GM12891 (cell line): Measurements from ENCODE around the gene STAG3.
"Not testable (repeated sequence)": the region's sequence is repeated elsewhere in the genome, so short reads cannot be mapped to it uniquely, and the experiment has no call there.

Experiments used
- DNase-seq: peaks from one replicate; pipeline ENCODE4 v3.0.0; 2011; ENCODE audit warnings: low spot score; ENCODE audit not compliant: insufficient read length
- FAIRE-seq: peaks from 2 replicates; lab custom pipeline; 2011; peaks lifted over from hg19 to GRCh38; lab: Jason Lieb, UNC
- PAX5 ChIP-seq: IDR thresholded peaks from 2 replicates; pipeline ENCODE4 v1.6.1; 2011; ENCODE audit warnings: low read length, moderate library complexity, mild to moderate bottlenecking; ENCODE audit not compliant: insufficient read depth, severe bottlenecking
- POLR2A ChIP-seq: IDR thresholded peaks from 2 replicates; pipeline ENCODE4 v1.6.1; 2011; ENCODE audit warnings: low read depth, low read length, control low read depth
- POLR2AphosphoS5 ChIP-seq: IDR thresholded peaks from 2 replicates; pipeline ENCODE4 v1.6.1; 2011; ENCODE audit warnings: low read depth, low read length, control low read depth
- POU2F2 ChIP-seq: IDR thresholded peaks from 2 replicates; pipeline ENCODE4 v1.6.1; 2011; ENCODE audit warnings: low read depth, mild to moderate bottlenecking, control low read depth, low read length, moderate library complexity
- SPI1 ChIP-seq: IDR thresholded peaks from 2 replicates; pipeline ENCODE4 v1.6.1; 2011; ENCODE audit warnings: low read depth, low read length, control low read depth
- TAF1 ChIP-seq: IDR thresholded peaks from 2 replicates; pipeline ENCODE4 v1.6.1; 2011; ENCODE audit warnings: low read depth, low read length, control low read depth

STAG3 gene

DNA sequence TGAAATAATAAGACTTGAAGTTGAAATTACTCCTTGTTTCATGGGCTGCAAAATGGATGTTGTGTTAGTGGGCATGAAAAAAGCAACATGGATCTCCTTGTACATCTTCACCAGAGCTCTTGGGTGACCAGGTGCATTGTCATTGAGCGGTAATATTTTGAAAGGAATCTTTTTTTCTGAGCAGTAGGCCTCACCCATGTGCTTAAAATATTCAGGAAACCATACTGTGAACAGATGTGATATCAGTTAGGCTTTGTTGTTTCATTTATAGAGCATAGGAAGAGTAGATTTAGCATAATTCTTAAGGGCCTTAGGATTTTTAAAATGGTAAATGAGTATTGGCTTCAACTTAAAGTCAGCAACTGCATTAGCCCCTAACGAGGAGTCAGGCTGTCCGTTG, 15.3 kb downstream of the STAG3 start:
- DNase-seq (no peak), FAIRE-seq (no peak)
- TF ChIP-seq POU2F2 (no peak), POLR2AphosphoS5 (no peak), TAF1 (no peak), SPI1 (no peak), POLR2A (no peak), PAX5 (no peak)

DNA sequence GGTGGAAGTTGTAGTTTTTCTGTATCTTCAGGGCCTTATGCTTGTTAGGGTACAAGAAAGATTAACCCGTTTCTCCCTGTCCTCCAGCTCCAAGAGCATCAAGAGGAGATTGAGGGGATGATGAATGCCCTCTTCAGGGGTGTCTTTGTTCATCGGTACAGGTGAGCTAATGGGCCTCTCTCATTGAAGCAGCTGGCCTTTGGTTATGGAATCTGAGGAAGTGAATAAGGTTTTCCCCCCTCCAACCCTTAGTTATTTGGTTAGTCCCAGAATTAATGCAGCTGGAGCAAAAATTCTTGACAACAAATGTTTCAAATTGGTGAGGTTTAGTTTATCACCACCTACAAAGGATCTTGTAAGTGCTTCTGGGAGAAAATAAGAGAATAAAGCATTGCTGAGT, 17.5 kb downstream of the STAG3 start:
- DNase-seq: no peak
- no peak for FAIRE-seq
- TF ChIP-seq POLR2AphosphoS5: no peak
- TF ChIP-seq SPI1: no peak

DNA sequence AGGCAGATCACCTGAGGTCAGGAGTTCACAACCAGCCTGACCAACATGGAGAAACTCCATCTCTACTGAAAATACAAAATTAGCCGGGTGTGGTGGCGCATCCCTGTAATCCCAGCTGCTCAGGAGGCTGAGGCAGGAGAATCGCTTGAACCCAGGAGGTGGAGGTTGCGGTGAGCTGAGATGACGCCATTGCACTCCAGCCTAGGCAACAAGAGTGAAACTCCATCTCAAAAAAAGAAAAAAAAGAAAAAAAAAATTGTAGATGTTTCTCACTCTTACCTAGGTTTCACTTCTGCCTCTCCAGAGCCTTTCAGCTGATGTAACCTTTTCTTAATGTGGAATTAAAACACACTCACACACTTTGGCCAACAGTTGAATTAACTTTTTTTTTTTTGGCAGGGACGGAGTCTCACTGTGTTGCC, 18.2 kb downstream of the STAG3 start:
- peak; percentile 89 for TF ChIP-seq SPI1
- DNase-seq, FAIRE-seq: not testable (repeated sequence)

DNA sequence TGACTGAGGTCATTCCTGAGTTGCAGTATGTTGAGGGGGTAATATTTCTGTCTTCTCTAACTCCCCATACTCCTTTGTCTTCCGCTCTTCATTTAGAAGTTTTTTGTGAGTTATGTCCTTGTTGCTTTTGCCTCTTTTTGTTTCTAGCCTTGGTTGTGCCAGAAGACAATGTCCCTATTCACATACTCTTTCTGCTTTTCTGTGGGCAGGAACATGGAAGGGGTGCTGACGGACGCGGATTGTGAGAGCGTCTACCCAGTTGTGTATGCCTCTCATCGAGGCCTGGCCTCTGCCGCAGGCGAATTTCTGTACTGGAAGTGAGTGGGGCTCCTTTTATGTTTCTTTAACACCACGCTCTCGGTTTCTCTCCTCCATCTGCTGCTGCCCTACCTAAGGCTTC, 20.5 kb downstream of the STAG3 start:
- DNase-seq: no peak
- FAIRE-seq: no peak
- TF ChIP-seq POLR2AphosphoS5 (no peak), PAX5 (no peak), SPI1 (no peak), POLR2A (no peak), POU2F2 (no peak), TAF1 (no peak)

DNA sequence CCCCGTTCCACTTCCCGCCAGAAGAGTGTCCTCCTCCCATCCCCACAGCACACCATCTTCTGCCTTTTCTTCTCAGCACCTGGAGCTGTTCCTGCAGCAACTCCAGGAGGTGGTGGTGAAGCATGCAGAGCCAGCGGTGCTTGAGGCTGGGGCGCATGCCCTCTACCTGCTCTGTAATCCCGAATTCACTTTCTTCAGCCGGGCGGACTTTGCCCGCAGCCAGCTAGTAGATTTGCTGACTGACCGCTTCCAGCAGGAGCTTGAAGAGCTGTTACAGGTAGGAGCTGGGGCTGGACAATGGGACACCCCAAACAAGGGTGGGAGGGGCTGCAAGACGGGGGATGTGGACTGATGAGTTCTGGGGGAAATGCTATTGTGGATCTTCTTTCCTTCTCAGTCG, 23.0 kb downstream of the STAG3 start:
- no peak for FAIRE-seq
- DNase-seq: no peak

DNA sequence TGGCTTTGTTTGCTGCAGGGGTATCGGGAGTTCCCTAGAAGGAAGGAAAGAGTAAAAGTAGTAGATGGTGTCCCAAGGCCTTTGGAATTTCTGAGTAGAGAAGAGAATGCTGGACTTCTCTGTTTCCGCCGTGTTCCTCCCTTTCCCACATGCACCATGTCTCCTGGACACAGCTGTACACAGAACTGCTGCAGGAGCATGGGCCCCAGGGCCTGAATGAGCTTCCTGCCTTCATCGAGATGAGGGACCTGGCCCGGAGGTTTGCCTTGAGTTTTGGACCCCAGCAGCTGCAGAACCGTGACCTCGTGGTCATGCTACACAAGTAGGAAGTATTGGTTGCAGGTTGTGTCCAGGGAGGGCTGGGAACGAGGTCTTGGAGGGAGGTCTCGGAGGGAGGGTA, 26.7 kb downstream of the STAG3 start:
- TF ChIP-seq SPI1 (no peak), POLR2A (no peak), TAF1 (no peak), POU2F2 (no peak), POLR2AphosphoS5 (no peak), PAX5 (no peak)
- FAIRE-seq: no peak

More for the DNA sequence above, 23.0 kb downstream of the STAG3 start:
- TF ChIP-seq PAX5: no peak
- no peak for TF ChIP-seq POLR2A

DNA sequence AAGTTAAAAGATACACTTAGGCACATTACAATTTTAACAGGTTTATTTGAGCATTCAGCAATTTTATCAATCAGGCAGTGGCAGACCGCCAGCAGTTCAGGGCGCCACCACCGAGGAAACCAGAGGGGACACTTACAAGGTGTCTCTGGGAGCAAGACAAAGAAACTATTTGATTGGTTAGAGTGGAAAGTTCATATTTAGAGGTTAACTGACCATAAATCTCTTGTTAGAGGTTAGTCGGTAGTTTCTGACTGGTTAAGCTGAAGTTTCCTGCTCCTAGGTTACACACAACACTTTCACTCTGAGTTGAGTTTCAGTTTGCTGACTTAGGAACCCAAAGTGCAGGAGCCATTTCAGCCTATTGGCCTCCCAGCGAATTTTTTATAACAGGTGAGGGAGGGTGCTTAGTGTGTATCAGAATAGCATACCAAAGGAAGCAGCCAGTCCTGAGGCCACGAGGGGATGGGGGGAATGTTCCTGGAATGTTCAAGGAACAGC, 31.2 kb downstream of the STAG3 start:
- peak; percentile 94 for FAIRE-seq
- TF ChIP-seq POU2F2: no peak
- no peak for TF ChIP-seq POLR2AphosphoS5
- no peak for TF ChIP-seq TAF1
- TF ChIP-seq POLR2A: no peak; the same call in 1 of the 2 replicates
- no peak for TF ChIP-seq PAX5
- no peak for TF ChIP-seq SPI1
- peak; percentile 39 for DNase-seq

More for the DNA sequence above, 26.7 kb downstream of the STAG3 start:
- no peak for DNase-seq

DNA sequence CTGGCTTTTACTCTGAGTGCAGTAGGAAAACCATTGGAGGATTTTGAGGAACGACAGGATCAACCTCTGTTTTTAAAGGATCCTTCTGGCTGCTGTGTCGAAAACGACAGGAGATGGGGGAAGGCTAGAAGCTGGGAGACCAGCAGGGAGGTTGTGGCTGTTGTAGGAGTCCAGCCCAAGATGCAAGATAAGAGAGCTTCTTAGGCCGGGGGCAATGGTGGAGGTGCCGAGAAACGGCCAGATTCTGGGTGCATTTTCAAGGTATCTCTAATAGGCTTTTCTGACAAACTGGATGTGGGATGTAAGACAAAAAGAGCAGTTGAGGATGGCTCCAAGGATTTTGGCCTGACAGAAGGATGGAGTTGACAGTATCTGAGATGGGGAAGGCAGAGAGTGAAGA, 31.8 kb downstream of the STAG3 start:
- DNase-seq (no peak), FAIRE-seq (no peak)
- TF ChIP-seq POLR2A: no peak
- TF ChIP-seq POLR2AphosphoS5: no peak
- no peak for TF ChIP-seq TAF1
- no peak for TF ChIP-seq PAX5
- TF ChIP-seq SPI1: no peak
- TF ChIP-seq POU2F2: no peak

DNA sequence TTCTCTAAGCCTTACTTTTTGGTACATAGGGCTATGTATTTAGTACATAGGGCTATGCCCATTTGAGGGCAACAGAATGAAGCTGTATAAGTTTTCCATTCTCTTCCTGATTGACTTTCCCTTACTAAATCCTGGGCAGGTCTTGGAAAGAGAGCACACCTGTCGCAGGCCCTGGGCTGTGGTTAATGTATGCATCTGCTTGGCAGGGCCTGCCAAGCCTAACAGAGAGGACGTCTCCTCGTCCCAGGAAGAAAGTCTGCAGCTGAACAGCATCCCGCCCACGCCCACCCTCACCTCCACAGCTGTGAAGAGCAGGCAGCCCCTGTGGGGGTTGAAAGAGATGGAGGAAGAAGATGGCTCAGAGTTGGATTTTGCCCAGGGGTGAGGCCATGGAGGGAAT, 33.1 kb downstream of the STAG3 start:
- DNase-seq: no peak
- no peak for FAIRE-seq
- TF ChIP-seq POLR2AphosphoS5: no peak
- no peak for TF ChIP-seq SPI1
- TF ChIP-seq TAF1: no peak
- no peak for TF ChIP-seq POLR2A

DNA sequence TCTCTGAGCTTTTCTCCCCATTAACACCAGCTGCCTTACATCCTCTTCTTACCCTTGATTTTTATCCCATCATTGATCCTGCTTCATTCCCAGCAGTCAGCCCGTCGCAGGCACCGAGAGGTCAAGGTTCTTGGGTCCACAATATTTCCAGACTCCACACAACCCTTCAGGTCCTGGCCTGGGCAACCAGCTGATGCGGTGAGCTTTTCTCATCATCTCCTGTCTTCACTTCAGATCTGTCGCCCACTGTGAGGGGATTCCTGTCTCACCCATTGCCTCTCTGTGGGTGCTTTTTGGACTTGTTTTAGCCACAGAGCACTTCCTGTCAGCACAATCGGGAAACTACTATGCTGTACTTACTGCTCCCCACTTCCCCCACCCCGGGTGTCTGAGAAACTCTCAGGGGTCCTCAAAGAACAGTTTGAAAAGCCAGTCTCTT, 33.6 kb downstream of the STAG3 start:
- peak; percentile 80 for TF ChIP-seq SPI1
- no peak; the same call in 1 of the 2 replicates for TF ChIP-seq TAF1
- peak; percentile 46; the same call in 1 of the 2 replicates for TF ChIP-seq POLR2AphosphoS5
- peak; percentile 72 for TF ChIP-seq POU2F2
- TF ChIP-seq POLR2A: peak; percentile 29; the same call in 1 of the 2 replicates
- TF ChIP-seq PAX5: no peak
- peak; percentile 84 for FAIRE-seq
- no peak for DNase-seq
